Esophagus muscularis mucosa (tissue), 4 donors: Measurements from ENCODE around the gene PLA2G6.

Experiments used
- CTCF ChIP-seq, 3 experiments: fragments of 200-600 bp in 2 of 3; fragments of 450-650 bp in 1 of 3; sonication (generic) in 2 of 3; IDR thresholded peaks; one replicate each; pipeline ENCODE4 v1.5.1; 2017 to 2019; ENCODE audit warnings: antibody characterized with exemption in 3 of 3, mild to moderate bottlenecking in 2 of 3, moderate library complexity in 1 of 3
- EP300 ChIP-seq: sonication (generic); formaldehyde crosslinking; IDR thresholded peaks from one replicate; pipeline ENCODE4 v1.6.1; 2017; ENCODE audit warnings: antibody characterized with exemption
- POLR2A ChIP-seq: fragments of 450-650 bp; IDR thresholded peaks from one replicate; pipeline ENCODE4 v1.6.1; 2017; ENCODE audit warnings: antibody characterized with exemption, moderate library complexity, mild to moderate bottlenecking, low read depth
- POLR2AphosphoS5 ChIP-seq, 2 donors: sonication (generic); formaldehyde crosslinking; IDR thresholded peaks; one replicate each; pipeline ENCODE4 v1.6.1; 2017; ENCODE audit warnings: antibody characterized with exemption in 2 of 2

- no peak for TF ChIP-seq CTCF (IDR thresholded peaks at IDR 0.05)
- TF ChIP-seq POLR2AphosphoS5 (IDR thresholded peaks at IDR 0.05), result no peak
- TF ChIP-seq POLR2A, result no peak
- no peak for TF ChIP-seq EP300
Observed at GRCh38 chr22:38203855-38204514, 22.4 kb upstream of the PLA2G6 start.
